ENCODE measurements around the gene ASTN2. TPM values are rescaled to one million over a fixed set of nuclear protein-coding genes. Genes with fewer than 3 reads are reported as not detected.

The ASTN2 gene
- polyA plus RNA-seq, 2 of the 4 experiments (the other 2 are of a cell fraction), result 5.8 to 11.6 TPM

DNA sequence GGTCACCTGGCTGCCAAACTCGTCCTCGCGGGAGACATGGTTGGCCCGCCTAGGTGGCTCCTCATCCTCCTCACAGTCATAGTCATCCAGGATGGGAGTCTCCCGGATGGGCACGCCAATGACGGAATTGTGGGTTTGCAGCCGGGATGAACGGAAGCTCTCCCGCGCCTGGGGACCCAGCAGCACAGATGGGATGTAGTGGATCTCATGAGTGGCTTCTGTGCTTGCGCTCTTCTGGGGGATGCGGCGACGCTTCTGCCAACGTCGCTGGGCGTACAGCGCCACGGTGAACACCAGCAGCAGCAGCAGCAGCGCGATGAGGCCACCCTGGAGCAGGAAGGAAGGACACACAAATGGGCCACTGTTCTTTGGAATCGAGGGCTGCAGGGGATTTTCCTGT is 200.4 kb downstream of the ASTN2 start:
- 41% methylated on average over 11 of the region's 23 CpGs for WGBS (ENCODE audit: missing lambda C conversion rate)
- Histone ChIP-seq H3K9me3 (no peaks in the 10 kb centered on the region), H3K4me3 (no peak overlapping the region), H3K4me2 (no peak overlapping the region), H3K27ac (no peak overlapping the region), H3K4me1 (no peaks in the 10 kb centered on the region)
- ATAC-seq (no peak), DNase-seq (ENCODE audit: low read depth in 1 of 2, low spot score in 1 of 2) (no peak), FAIRE-seq (no peak)
- no peak for TF ChIP-seq HEYL (CRISPR knock-in tag; IDR thresholded peaks at IDR 0.05)
- TF ChIP-seq, protein P1, sequence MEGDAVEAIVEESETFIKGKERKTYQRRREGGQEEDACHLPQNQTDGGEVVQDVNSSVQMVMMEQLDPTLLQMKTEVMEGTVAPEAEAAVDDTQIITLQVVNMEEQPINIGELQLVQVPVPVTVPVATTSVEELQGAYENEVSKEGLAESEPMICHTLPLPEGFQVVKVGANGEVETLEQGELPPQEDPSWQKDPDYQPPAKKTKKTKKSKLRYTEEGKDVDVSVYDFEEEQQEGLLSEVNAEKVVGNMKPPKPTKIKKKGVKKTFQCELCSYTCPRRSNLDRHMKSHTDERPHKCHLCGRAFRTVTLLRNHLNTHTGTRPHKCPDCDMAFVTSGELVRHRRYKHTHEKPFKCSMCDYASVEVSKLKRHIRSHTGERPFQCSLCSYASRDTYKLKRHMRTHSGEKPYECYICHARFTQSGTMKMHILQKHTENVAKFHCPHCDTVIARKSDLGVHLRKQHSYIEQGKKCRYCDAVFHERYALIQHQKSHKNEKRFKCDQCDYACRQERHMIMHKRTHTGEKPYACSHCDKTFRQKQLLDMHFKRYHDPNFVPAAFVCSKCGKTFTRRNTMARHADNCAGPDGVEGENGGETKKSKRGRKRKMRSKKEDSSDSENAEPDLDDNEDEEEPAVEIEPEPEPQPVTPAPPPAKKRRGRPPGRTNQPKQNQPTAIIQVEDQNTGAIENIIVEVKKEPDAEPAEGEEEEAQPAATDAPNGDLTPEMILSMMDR (IDR thresholded peaks at IDR 0.05), result no peak
- no peak for TF ChIP-seq POLR2AphosphoS2 (conservative IDR thresholded peaks at IDR 0.05; ENCODE audit: low read length)
- TF ChIP-seq HOXB13 (CRISPR knock-in tag; IDR thresholded peaks at IDR 0.05; ENCODE audit: low read depth), result no peak
- TF ChIP-seq, protein P2, sequence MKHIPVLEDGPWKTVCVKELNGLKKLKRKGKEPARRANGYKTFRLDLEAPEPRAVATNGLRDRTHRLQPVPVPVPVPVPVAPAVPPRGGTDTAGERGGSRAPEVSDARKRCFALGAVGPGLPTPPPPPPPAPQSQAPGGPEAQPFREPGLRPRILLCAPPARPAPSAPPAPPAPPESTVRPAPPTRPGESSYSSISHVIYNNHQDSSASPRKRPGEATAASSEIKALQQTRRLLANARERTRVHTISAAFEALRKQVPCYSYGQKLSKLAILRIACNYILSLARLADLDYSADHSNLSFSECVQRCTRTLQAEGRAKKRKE (CRISPR knock-in tag; IDR thresholded peaks at IDR 0.05; ENCODE audit: low read depth), result no peak
- no peak for TF ChIP-seq EP300 (IDR thresholded peaks at IDR 0.05)
- TF ChIP-seq CEBPB (IDR thresholded peaks at IDR 0.05), result no peak
- TF ChIP-seq JUNB (IDR thresholded peaks at IDR 0.05), result no peak
- TF ChIP-seq, protein P3, sequence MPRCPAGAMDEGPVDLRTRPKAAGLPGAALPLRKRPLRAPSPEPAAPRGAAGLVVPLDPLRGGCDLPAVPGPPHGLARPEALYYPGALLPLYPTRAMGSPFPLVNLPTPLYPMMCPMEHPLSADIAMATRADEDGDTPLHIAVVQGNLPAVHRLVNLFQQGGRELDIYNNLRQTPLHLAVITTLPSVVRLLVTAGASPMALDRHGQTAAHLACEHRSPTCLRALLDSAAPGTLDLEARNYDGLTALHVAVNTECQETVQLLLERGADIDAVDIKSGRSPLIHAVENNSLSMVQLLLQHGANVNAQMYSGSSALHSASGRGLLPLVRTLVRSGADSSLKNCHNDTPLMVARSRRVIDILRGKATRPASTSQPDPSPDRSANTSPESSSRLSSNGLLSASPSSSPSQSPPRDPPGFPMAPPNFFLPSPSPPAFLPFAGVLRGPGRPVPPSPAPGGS (IDR thresholded peaks at IDR 0.05), result no peak
- TF ChIP-seq MYC (IDR thresholded peaks at IDR 0.05; ENCODE audit: borderline replicate concordance, low read length), result no peak
- CTCF ChIA-PET, result no interaction called here
- POLR2A ChIA-PET, result no interaction called here

DNA sequence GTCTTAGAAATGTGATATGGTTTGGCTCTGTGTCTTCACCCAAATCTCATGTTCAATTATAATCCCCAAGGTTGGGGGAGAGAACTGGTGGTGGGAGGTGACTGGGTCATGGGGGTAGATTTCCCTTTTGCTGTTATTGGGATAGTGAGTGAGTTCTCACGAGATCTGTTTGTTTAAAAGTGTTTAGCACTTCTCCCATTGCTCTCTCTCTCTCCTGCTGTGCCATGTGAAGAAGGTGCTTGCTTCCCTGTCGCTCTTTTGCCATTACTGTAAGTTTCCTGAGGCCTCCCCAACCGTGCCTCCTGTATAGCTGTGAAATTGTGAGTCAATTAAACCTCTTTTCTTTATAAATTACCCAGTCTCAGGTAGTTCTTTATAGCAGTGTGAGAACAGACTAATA is 203.6 kb downstream of the ASTN2 start:
- POLR2A ChIA-PET, result no interaction called here
- ATAC-seq (no peak), FAIRE-seq (no peak), DNase-seq (ENCODE audit: low read depth in 1 of 2, low spot score in 1 of 2) (no peak)
- CTCF ChIA-PET, result interaction anchor here (0.6 to 0.7 kb wide), 2 partner anchors 10 to 55 kb away, joined by 3 read pairs; no protein-coding TSS in a partner anchor
- no peak for TF ChIP-seq TFCP2L1 (CRISPR knock-in tag; IDR thresholded peaks at IDR 0.05)
- TF ChIP-seq, protein P4, sequence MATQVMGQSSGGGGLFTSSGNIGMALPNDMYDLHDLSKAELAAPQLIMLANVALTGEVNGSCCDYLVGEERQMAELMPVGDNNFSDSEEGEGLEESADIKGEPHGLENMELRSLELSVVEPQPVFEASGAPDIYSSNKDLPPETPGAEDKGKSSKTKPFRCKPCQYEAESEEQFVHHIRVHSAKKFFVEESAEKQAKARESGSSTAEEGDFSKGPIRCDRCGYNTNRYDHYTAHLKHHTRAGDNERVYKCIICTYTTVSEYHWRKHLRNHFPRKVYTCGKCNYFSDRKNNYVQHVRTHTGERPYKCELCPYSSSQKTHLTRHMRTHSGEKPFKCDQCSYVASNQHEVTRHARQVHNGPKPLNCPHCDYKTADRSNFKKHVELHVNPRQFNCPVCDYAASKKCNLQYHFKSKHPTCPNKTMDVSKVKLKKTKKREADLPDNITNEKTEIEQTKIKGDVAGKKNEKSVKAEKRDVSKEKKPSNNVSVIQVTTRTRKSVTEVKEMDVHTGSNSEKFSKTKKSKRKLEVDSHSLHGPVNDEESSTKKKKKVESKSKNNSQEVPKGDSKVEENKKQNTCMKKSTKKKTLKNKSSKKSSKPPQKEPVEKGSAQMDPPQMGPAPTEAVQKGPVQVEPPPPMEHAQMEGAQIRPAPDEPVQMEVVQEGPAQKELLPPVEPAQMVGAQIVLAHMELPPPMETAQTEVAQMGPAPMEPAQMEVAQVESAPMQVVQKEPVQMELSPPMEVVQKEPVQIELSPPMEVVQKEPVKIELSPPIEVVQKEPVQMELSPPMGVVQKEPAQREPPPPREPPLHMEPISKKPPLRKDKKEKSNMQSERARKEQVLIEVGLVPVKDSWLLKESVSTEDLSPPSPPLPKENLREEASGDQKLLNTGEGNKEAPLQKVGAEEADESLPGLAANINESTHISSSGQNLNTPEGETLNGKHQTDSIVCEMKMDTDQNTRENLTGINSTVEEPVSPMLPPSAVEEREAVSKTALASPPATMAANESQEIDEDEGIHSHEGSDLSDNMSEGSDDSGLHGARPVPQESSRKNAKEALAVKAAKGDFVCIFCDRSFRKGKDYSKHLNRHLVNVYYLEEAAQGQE (IDR thresholded peaks at IDR 0.05), result no peak
- TF ChIP-seq RCOR1 (IDR thresholded peaks at IDR 0.05; ENCODE audit: low read depth, low read length), result no peak
- TF ChIP-seq CEBPB (IDR thresholded peaks at IDR 0.05), result no peak
- no peak for TF ChIP-seq KDM1A (IDR thresholded peaks at IDR 0.05; ENCODE audit: low read depth)
- TF ChIP-seq HEYL (CRISPR knock-in tag; IDR thresholded peaks at IDR 0.05), result no peak
- no peak for TF ChIP-seq HOXB13 (CRISPR knock-in tag; IDR thresholded peaks at IDR 0.05; ENCODE audit: low read depth)
- no peak for TF ChIP-seq ZFP36 (IDR thresholded peaks at IDR 0.05; ENCODE audit: borderline replicate concordance, partially characterized antibody)
- TF ChIP-seq TP53 (CRISPR knock-in tag; IDR thresholded peaks at IDR 0.05), result no peak
- H3K4me1 ChIP-seq, result no peaks in the 10 kb centered on the region
- H3K4me2 ChIP-seq, result no peak overlapping the region
- no peak overlapping the region for H3K4me3 ChIP-seq
- WGBS (ENCODE audit: missing lambda C conversion rate), result 0% methylated on average over 3 of the region's 3 CpGs
- no peak overlapping the region for H3K27ac ChIP-seq
- no peaks in the 10 kb centered on the region; the same call in 1 of the 3 replicates for H3K9me3 ChIP-seq
